ENCODE measurements around the gene HECW1.
"Not testable (repeated sequence)": the region's sequence is repeated elsewhere in the genome, so short reads cannot be mapped to it uniquely, and the experiment has no call there.

HECW1 gene

GRCh38 chr7:43345696-43346095, 233.2 kb downstream of the HECW1 start:
- DNase-seq (ENCODE audit: low read depth in 3 of 3, low spot score in 1 of 3), result not testable (repeated sequence)

- no peak for DNase-seq (ENCODE audit: low read depth in 3 of 3, low spot score in 1 of 3)
These were observed 239.2 kb downstream of the HECW1 start for GRCh38 chr7:43351683-43352082.

- no peak for DNase-seq (ENCODE audit: low read depth in 3 of 3, low spot score in 1 of 3)
These were observed 241.5 kb downstream of the HECW1 start for GRCh38 chr7:43353902-43354301.

GRCh38 chr7:43362652-43363034, 250.2 kb downstream of the HECW1 start:
- DNase-seq (ENCODE audit: low read depth in 3 of 3, low spot score in 1 of 3), result no peak

- no peak for DNase-seq (ENCODE audit: low read depth in 3 of 3, low spot score in 1 of 3)
These were observed 250.8 kb downstream of the HECW1 start for GRCh38 chr7:43363035-43363791.

- DNase-seq (ENCODE audit: low read depth in 3 of 3, low spot score in 1 of 3), result no peak
These were observed 251.9 kb downstream of the HECW1 start for GRCh38 chr7:43364391-43364790.

- no peak for DNase-seq (ENCODE audit: low read depth in 3 of 3, low spot score in 1 of 3)
These were observed 260.4 kb downstream of the HECW1 start for GRCh38 chr7:43372676-43373355.

GRCh38 chr7:43377196-43377960, 264.9 kb downstream of the HECW1 start:
- DNase-seq (ENCODE audit: low read depth in 3 of 3, low spot score in 1 of 3), result no peak

- DNase-seq (ENCODE audit: low read depth in 3 of 3, low spot score in 1 of 3), result no peak
These were observed 266.8 kb downstream of the HECW1 start for GRCh38 chr7:43379210-43379609.

GRCh38 chr7:43384616-43385308, 272.3 kb downstream of the HECW1 start:
- DNase-seq (ENCODE audit: low read depth in 3 of 3, low spot score in 1 of 3), result no peak

GRCh38 chr7:43385309-43385680, 272.8 kb downstream of the HECW1 start:
- no peak for DNase-seq (ENCODE audit: low read depth in 3 of 3, low spot score in 1 of 3)

- no peak for DNase-seq (ENCODE audit: low read depth in 3 of 3, low spot score in 1 of 3)
These were observed 273.4 kb downstream of the HECW1 start for GRCh38 chr7:43385856-43386255.

- no peak for DNase-seq (ENCODE audit: low read depth in 3 of 3, low spot score in 1 of 3)
These were observed 275.5 kb downstream of the HECW1 start for GRCh38 chr7:43387932-43388331.

GRCh38 chr7:43390576-43390975, 278.1 kb downstream of the HECW1 start:
- no peak for DNase-seq (ENCODE audit: low read depth in 3 of 3, low spot score in 1 of 3)

GRCh38 chr7:43391518-43391917, 279.1 kb downstream of the HECW1 start:
- no peak for DNase-seq (ENCODE audit: low read depth in 3 of 3, low spot score in 1 of 3)

- no peak for DNase-seq (ENCODE audit: low read depth in 3 of 3, low spot score in 1 of 3)
These were observed 280.3 kb downstream of the HECW1 start for GRCh38 chr7:43392638-43393330.

- no peak for DNase-seq (ENCODE audit: low read depth in 3 of 3, low spot score in 1 of 3)
These were observed 282.1 kb downstream of the HECW1 start for GRCh38 chr7:43394441-43395130.

- DNase-seq (ENCODE audit: low read depth in 3 of 3, low spot score in 1 of 3), result no peak
These were observed 282.9 kb downstream of the HECW1 start for GRCh38 chr7:43395351-43395750.

GRCh38 chr7:43396187-43396740, 283.8 kb downstream of the HECW1 start:
- DNase-seq (ENCODE audit: low read depth in 3 of 3, low spot score in 1 of 3), result no peak

GRCh38 chr7:43398831-43399230, 286.4 kb downstream of the HECW1 start:
- no peak for DNase-seq (ENCODE audit: low read depth in 3 of 3, low spot score in 1 of 3)

Measured in stimulated activated CD4-positive, alpha-beta T cell treated with anti-CD3 and anti-CD28 coated beads, TNF-alpha, amount 100 ng/mL, for 1 hour (primary cell).